ENCODE measurements around the gene ARPC4. TPM values are rescaled to one million over a fixed set of nuclear protein-coding genes. Genes with fewer than 3 reads are reported as not detected.

ARPC4 gene
- total RNA-seq, 2 donors from 2014 or later: 159 to 291 TPM

GRCh38 chr3:9810433-9810770 lies 17.5 kb downstream of the ARPC4 start:
- peak overlapping the region; percentile 49 for H3K27ac Mint-ChIP-seq

GRCh38 chr3:9810846-9811245 lies 18.0 kb downstream of the ARPC4 start:
- H3K9me3 Mint-ChIP-seq: no peaks in the 10 kb centered on the region
- peak overlapping the region; percentile 88 for H3K4me3 Mint-ChIP-seq
- H3K27me3 Mint-ChIP-seq: no peaks in the 10 kb centered on the region
- ATAC-seq (replicated peaks): no peak
- peaks cover 63% of the 10 kb centered on the region for H3K36me3 Mint-ChIP-seq (ENCODE audit: low read depth)
- peaks cover 34% of the 10 kb centered on the region for H3K4me1 Mint-ChIP-seq
- peak overlapping the region; percentile 49 for H3K27ac Mint-ChIP-seq

More at GRCh38 chr3:9810433-9810770, 17.5 kb downstream of the ARPC4 start:
- Mint-ChIP-seq H3K9me3 (no peaks in the 10 kb centered on the region), H3K27me3 (no peaks in the 10 kb centered on the region), H3K4me3 (peak overlapping the region; percentile 88), H3K4me1 (peaks cover 34% of the 10 kb centered on the region), H3K36me3 (ENCODE audit: low read depth) (peaks cover 68% of the 10 kb centered on the region)
- ATAC-seq (replicated peaks): no peak

- H3K36me3 Mint-ChIP-seq (ENCODE audit: low read depth): peaks cover 44% of the 10 kb centered on the region
- peak overlapping the region; percentile 30 for H3K27ac Mint-ChIP-seq
- H3K4me1 Mint-ChIP-seq: peaks cover 30% of the 10 kb centered on the region
- H3K4me3 Mint-ChIP-seq: no peak overlapping the region
- H3K9me3 Mint-ChIP-seq: no peaks in the 10 kb centered on the region
- no peaks in the 10 kb centered on the region for H3K27me3 Mint-ChIP-seq
- no peak for ATAC-seq (replicated peaks)
Measured at GRCh38 chr3:9812870-9813483, 20.1 kb downstream of the ARPC4 start.

GRCh38 chr3:9815986-9816385 lies 23.1 kb downstream of the ARPC4 start:
- Mint-ChIP-seq H3K36me3 (ENCODE audit: low read depth) (peaks cover 29% of the 10 kb centered on the region), H3K9me3 (no peaks in the 10 kb centered on the region), H3K4me1 (peaks cover 13% of the 10 kb centered on the region), H3K4me3 (no peak overlapping the region), H3K27me3 (no peaks in the 10 kb centered on the region), H3K27ac (no peak overlapping the region)
- ATAC-seq (replicated peaks): no peak

GRCh38 chr3:9817436-9817835 lies 24.6 kb downstream of the ARPC4 start:
- no peaks in the 10 kb centered on the region for H3K27me3 Mint-ChIP-seq
- H3K4me1 Mint-ChIP-seq: peaks cover 6% of the 10 kb centered on the region
- H3K27ac Mint-ChIP-seq: no peak overlapping the region
- no peaks in the 10 kb centered on the region for H3K9me3 Mint-ChIP-seq
- H3K4me3 Mint-ChIP-seq: no peak overlapping the region
- H3K36me3 Mint-ChIP-seq (ENCODE audit: low read depth): peaks cover 18% of the 10 kb centered on the region
- peak; percentile 21 for ATAC-seq (replicated peaks)

GRCh38 chr3:9818666-9819335 lies 25.9 kb downstream of the ARPC4 start:
- Mint-ChIP-seq H3K36me3 (ENCODE audit: low read depth) (peaks cover 7% of the 10 kb centered on the region), H3K4me3 (no peak overlapping the region), H3K27ac (peak overlapping the region; percentile 3), H3K27me3 (no peaks in the 10 kb centered on the region), H3K9me3 (no peaks in the 10 kb centered on the region), H3K4me1 (peaks cover 6% of the 10 kb centered on the region)
- ATAC-seq (replicated peaks): no peak

GRCh38 chr3:9820543-9820942 lies 27.7 kb downstream of the ARPC4 start:
- Mint-ChIP-seq H3K27me3 (no peaks in the 10 kb centered on the region), H3K4me3 (no peak overlapping the region), H3K9me3 (no peaks in the 10 kb centered on the region), H3K27ac (no peak overlapping the region), H3K36me3 (ENCODE audit: low read depth) (peaks cover 7% of the 10 kb centered on the region), H3K4me1 (peaks cover 6% of the 10 kb centered on the region)
- ATAC-seq (replicated peaks): no peak

- H3K9me3 Mint-ChIP-seq: no peaks in the 10 kb centered on the region
- no peaks in the 10 kb centered on the region for H3K27me3 Mint-ChIP-seq
- no peak for ATAC-seq (replicated peaks)
- peaks cover 7% of the 10 kb centered on the region for H3K36me3 Mint-ChIP-seq (ENCODE audit: low read depth)
- no peak overlapping the region for H3K27ac Mint-ChIP-seq
- peaks cover 6% of the 10 kb centered on the region for H3K4me1 Mint-ChIP-seq
- H3K4me3 Mint-ChIP-seq: no peak overlapping the region
Measured at GRCh38 chr3:9820946-9821345, 28.1 kb downstream of the ARPC4 start.

GRCh38 chr3:9825451-9826040 lies 32.7 kb downstream of the ARPC4 start:
- Mint-ChIP-seq H3K27me3 (no peaks in the 10 kb centered on the region), H3K36me3 (ENCODE audit: low read depth) (peaks cover 27% of the 10 kb centered on the region), H3K9me3 (no peaks in the 10 kb centered on the region), H3K4me1 (no peaks in the 10 kb centered on the region), H3K27ac (no peak overlapping the region), H3K4me3 (no peak overlapping the region)
- ATAC-seq (replicated peaks): no peak

GRCh38 chr3:9826815-9827573 lies 34.1 kb downstream of the ARPC4 start:
- H3K36me3 Mint-ChIP-seq (ENCODE audit: low read depth): peaks cover 42% of the 10 kb centered on the region
- H3K4me1 Mint-ChIP-seq: no peaks in the 10 kb centered on the region
- no peaks in the 10 kb centered on the region for H3K9me3 Mint-ChIP-seq
- H3K27ac Mint-ChIP-seq: no peak overlapping the region
- no peak overlapping the region for H3K4me3 Mint-ChIP-seq
- no peaks in the 10 kb centered on the region for H3K27me3 Mint-ChIP-seq
- peak; percentile 61 for ATAC-seq (replicated peaks)

- Mint-ChIP-seq H3K27me3 (no peaks in the 10 kb centered on the region), H3K4me3 (no peak overlapping the region), H3K4me1 (no peaks in the 10 kb centered on the region), H3K27ac (no peak overlapping the region), H3K9me3 (no peaks in the 10 kb centered on the region), H3K36me3 (ENCODE audit: low read depth) (peaks cover 62% of the 10 kb centered on the region)
- ATAC-seq (replicated peaks): no peak
Measured at GRCh38 chr3:9828801-9829755, 36.2 kb downstream of the ARPC4 start.

- Mint-ChIP-seq H3K27me3 (no peaks in the 10 kb centered on the region), H3K4me3 (no peak overlapping the region), H3K4me1 (no peaks in the 10 kb centered on the region), H3K36me3 (ENCODE audit: low read depth) (peaks cover 84% of the 10 kb centered on the region), H3K9me3 (no peaks in the 10 kb centered on the region), H3K27ac (no peak overlapping the region)
- ATAC-seq (replicated peaks): no peak
Measured at GRCh38 chr3:9831253-9831652, 38.4 kb downstream of the ARPC4 start.

GRCh38 chr3:9833078-9833477 lies 40.2 kb downstream of the ARPC4 start:
- no peak for ATAC-seq (replicated peaks)
- no peaks in the 10 kb centered on the region for H3K4me1 Mint-ChIP-seq
- H3K4me3 Mint-ChIP-seq: no peak overlapping the region
- no peaks in the 10 kb centered on the region for H3K9me3 Mint-ChIP-seq
- peaks cover 90% of the 10 kb centered on the region for H3K36me3 Mint-ChIP-seq (ENCODE audit: low read depth)
- no peaks in the 10 kb centered on the region for H3K27me3 Mint-ChIP-seq
- no peak overlapping the region for H3K27ac Mint-ChIP-seq
